AG08395 (cell line): ENCODE results near the gene ATF6.
A peak's percentile ranks its signal among the peaks of the same experiment; 100 is the strongest.

Experiments
- DNase-seq: peaks from one replicate; pipeline ENCODE4 v3.0.0; 2012; ENCODE audit warnings: mixed read lengths, low spot score

Gene ATF6

DNA sequence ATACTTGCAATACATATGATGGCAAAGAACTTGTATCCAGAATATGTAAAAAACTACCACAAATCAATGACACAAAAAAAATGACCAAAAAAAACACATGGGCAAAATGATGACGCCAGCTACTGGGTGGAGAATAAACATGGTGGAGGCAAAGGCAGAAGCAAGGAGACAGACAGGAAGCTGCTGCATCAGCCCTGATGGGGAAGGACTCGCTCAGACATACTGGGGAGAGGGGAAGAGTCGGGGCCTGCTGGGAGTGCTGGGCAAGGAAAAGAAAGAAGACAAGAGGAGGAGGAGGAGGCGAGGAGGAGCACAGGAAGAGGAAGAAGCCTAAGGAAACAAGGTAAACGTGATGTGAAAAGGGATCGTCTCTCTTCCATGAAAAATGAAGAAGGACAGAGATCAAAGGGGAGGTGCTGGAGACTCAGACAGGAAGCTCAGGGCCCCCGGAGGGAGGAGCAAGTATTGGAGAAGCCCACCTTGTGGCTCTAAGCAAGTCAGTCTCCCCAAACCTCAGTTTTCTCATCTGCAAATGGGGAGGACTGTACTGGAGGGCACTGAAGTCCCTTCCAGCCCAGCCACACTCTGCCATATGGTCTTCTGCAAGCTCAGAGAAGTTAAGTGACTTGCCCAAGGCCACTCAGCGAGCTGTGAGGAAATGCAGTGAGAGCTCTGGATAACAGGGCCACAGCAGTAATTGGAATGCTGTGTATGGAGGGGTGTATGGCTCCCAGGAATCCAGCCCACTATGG is 233.4 kb downstream of the ATF6 start:
- no peak for DNase-seq

DNA sequence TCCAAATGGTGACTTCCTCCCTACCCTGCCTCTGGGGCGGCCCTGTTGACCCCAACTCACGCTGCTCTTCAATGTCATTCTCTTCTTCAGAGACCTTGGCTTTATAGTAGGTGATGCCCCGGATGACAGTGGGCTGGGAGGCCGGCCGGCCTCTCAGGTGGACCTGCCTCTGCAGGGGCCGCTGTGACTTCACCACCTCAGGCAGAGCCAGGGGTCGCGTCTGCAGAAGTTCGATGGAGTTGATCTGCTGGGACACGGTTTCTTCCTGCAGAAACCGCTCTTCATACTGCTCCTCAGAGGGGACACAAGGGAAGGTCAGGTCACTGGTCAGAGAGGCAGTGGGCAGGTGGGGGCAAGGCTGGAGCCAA is 233.9 kb downstream of the ATF6 start:
- DNase-seq, result no peak

DNA sequence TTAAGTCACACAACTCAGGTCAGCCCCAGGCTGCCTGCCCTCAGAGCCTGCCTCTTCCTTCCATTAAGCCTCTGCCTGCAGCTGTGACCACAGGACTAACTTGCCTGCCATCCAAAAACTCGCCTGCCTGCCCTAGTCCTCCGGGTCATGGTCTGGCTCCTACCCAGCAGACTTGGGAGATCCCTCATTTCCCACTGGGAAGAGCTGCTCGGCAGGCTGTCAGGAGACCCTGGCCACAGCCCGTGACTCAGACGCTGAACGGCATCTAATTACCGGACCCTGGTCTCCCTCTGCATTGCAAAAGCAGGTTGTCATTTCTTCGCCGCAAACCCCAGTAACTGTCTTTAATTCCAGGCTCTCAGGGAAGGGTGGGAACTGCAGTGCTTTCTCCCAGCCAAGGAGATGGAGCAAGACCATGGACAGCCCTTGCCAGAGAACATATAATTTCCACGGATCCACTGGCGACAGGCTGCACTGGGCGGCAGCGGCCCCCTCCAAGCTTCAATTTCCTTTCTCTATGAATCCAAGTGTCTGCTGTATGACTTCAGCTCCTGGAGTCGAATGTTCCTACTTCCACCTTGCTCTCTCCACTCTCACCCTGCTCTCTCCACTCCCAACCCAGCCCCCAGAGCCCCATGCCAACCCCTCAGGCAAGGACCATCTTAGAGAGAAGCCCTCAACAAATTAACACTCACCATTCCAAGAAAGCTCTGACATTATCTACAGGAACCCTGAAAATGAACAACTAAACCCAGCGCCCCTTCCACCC is 237.1 kb downstream of the ATF6 start:
- DNase-seq, result peak; percentile 93

GRCh38 chr1:162003830-162004215 is 237.7 kb downstream of the ATF6 start:
- peak; percentile 81 for DNase-seq

- DNase-seq, result no peak
These were observed 238.4 kb downstream of the ATF6 start for GRCh38 chr1:162004441-162004950.

- no peak for DNase-seq
These were observed 240.0 kb downstream of the ATF6 start for GRCh38 chr1:162006081-162006480.

- no peak for DNase-seq
These were observed 241.3 kb downstream of the ATF6 start for GRCh38 chr1:162007466-162007865.

DNA sequence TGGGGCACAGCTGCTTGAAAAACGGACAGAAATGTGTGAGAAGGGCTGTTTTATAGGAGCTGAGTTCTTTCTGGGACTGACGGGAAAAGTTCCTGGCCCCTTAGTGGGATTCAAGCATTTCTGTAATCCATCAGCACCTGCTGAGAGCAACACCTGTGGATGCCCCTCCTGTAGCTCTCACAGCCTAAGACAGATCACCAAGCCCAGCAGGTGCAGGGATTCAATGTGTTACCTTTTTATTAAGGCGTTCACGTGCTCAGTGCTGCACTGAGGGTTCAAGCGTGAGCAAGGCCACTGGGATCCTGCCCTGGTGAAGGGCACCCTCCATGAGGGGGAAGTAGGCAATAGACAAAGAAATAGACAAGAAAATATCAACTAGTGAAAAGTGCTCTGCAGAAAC is 242.7 kb downstream of the ATF6 start:
- DNase-seq, result no peak

- DNase-seq, result no peak
These were observed 243.5 kb downstream of the ATF6 start for GRCh38 chr1:162009501-162010174.

GRCh38 chr1:162010175-162010506 is 244.0 kb downstream of the ATF6 start:
- no peak for DNase-seq

DNA sequence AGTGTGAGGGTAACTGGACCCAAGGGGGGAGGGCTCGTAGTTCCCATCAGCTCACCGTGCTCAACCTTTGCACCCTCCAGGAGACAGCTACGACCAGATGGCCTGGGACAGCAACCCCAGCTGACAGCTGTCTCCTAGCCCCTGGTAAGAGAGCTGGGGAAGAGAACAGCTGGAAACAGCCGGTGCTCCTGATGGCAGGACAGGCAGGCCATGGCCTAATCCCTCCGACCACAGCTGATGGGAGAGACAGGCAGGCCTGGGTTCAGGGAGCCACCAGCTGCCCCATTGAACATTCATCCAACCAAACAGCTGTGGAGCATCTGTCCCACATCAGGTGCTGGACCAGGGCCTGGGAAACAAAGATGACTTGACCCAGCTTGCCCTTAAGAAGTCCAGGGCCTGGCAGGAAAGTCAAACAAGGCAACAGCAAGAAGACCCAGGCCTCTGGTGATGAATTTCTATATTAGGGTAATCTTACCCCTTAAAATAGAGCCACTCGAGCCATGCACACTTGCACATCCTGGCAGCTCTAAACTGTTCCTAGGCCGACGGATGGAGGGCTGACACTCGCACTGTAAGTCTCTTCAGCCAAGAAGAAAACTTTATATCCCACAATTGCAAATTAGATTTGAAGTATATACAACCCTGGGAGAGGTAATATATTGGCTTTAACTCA is 245.4 kb downstream of the ATF6 start:
- DNase-seq, result no peak

- no peak for DNase-seq
These were observed 247.2 kb downstream of the ATF6 start for GRCh38 chr1:162013289-162013688.
